Immature natural killer cell (primary cell): Measurements from ENCODE around the gene CLPTM1L. TPM values are rescaled to one million over a fixed set of nuclear protein-coding genes. Genes with fewer than 3 reads are reported as not detected.

ENCODE experiments used
- DNase-seq, 3 donors: peaks; one replicate each; pipeline ENCODE4 v3.0.0; 2022; ENCODE audit warnings: mixed read lengths in 1 of 3
- H3K27ac Mint-ChIP-seq, 6 donors: one replicate each; pipeline ENCODE4 v1.8.0; 2020; ENCODE audit warnings: mixed read lengths in 6 of 6, mild to moderate bottlenecking in 5 of 6, inconsistent platforms in 4 of 6, moderate library complexity in 3 of 6
- H3K27me3 Mint-ChIP-seq, 3 donors: one replicate each; pipeline ENCODE4 v1.8.0; 2020 to 2021; ENCODE audit warnings: low read depth in 3 of 3, mild to moderate bottlenecking in 3 of 3, mixed read lengths in 3 of 3, moderate library complexity in 3 of 3, inconsistent platforms in 1 of 3
- H3K36me3 Mint-ChIP-seq, 3 donors: one replicate each; pipeline ENCODE4 v1.8.0; 2020; ENCODE audit warnings: mixed read lengths in 3 of 3, inconsistent platforms in 2 of 3, mild to moderate bottlenecking in 2 of 3
- H3K4me1 Mint-ChIP-seq, 2 donors: one replicate each; pipeline ENCODE4 v1.8.0; 2020; ENCODE audit warnings: inconsistent platforms in 2 of 2, mild to moderate bottlenecking in 2 of 2, mixed read lengths in 2 of 2, moderate library complexity in 1 of 2
- H3K4me3 Mint-ChIP-seq, 5 donors: one replicate each; pipeline ENCODE4 v1.8.0; 2020; ENCODE audit warnings: mild to moderate bottlenecking in 5 of 5, mixed read lengths in 5 of 5, inconsistent platforms in 3 of 5, moderate library complexity in 3 of 5
- H3K9me3 Mint-ChIP-seq, 6 donors: one replicate each; pipeline ENCODE4 v1.8.0; 2020; ENCODE audit warnings: mild to moderate bottlenecking in 6 of 6, mixed read lengths in 6 of 6, inconsistent platforms in 4 of 6, moderate library complexity in 3 of 6
- polyA plus RNA-seq, 3 donors: library from polyadenylated mRNA; unstranded; fragments of 300-500 nt; fragmentation: Illumina TruSeq; gene quantifications; one replicate each; pipeline ENCODE4 v1.2.3, GENCODE V29; 2021

The CLPTM1L gene
- polyA plus RNA-seq, 3 donors from 2014 or later: 25.9 to 61.6 (median 35.7) TPM

DNA sequence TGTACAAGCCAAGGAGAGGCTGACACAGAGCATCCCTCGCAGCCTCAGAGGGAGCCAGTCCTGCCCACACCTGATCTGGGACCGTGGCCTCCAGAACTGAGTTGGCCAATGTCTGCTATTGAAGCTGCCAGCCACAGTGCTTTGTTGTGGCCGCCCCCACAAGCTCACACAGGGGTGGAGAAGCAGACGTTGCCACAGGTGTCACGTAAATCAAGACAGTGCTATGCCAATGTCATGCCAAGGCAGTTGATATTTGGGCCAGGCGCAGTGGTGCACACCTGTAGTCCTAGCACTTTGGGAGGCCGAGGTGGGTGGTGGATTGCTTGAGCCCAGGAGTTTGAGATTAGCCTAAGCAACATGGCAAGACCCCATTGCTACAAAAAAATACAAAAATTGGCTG lies 32.7 kb downstream of the CLPTM1L start:
- Mint-ChIP-seq H3K36me3 (peaks cover 4 to 12% (median 4%) of the 10 kb centered on the region in 3 donors), H3K4me1 (peaks cover 54 to 59% of the 10 kb centered on the region in 2 donors), H3K9me3 (peaks cover 3 to 21% (median 14%) of the 10 kb centered on the region in 6 donors), H3K27me3 (peaks cover 9 to 18% (median 16%) of the 10 kb centered on the region in 3 donors), H3K4me3 (peak overlapping the region; percentile 6 to 81 (median 79)), H3K27ac (peak overlapping the region in 4 of 6 donors; percentile 20 to 78 (median 51))
- DNase-seq: peak; percentile 51 to 63 (median 55)

DNA sequence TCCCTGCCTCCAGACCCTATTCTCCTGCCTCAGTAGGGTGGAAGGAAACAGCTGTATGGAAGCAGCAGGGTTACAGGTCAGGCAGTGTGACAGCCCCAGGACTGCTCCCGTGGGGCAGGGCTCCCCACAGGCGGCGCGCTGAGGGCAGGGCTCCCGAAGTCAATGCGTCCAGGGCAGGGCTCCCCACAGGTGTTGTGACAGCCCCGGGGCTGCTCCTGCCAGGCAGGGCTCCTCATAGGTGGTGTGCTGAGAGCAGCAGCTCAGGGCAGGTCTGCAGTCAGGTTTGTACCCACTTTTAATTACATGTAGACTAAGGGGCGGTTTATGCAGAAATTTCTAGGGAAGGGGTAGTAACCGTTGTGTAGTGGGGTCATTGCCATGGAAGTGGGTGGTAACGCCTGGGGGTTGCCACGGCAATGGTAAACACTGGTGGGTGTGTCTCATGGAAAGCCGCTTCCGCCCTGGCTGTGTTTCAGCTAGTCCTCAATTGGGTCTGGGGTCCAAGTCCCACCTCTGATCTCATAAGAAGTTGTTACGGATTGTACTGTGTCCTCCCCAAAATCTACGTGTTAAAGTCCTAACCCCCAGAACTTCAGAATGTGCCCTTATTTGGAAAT lies 33.4 kb downstream of the CLPTM1L start:
- H3K4me3 Mint-ChIP-seq: no peak overlapping the region
- H3K27me3 Mint-ChIP-seq: peaks cover 9 to 16% (median 16%) of the 10 kb centered on the region in 3 donors
- peaks cover 48 to 53% of the 10 kb centered on the region in 2 donors for H3K4me1 Mint-ChIP-seq

DNA sequence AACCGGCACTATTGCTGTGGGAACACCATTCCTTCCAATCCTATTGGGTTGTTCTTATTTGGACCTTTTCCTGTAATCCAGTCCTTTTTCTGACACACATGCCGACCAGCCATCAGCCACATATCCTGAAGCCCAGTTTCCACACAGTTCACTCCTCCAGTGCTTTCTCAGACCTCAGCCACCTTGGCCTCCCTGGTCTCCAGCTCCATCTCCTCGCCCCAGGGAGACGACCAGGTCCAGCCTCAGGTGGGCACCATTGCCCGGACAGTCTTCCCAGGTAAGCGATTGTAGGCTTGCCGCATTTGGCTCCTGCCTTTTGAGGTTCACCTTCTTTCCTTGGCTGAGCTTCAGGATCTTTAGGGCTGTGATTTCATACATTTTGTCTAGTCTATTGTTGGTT lies 34.8 kb downstream of the CLPTM1L start:
- Mint-ChIP-seq H3K27me3 (peaks cover 9 to 16% (median 11%) of the 10 kb centered on the region in 3 donors), H3K27ac (no peak overlapping the region), H3K4me1 (peaks cover 34 to 38% of the 10 kb centered on the region in 2 donors), H3K4me3 (no peak overlapping the region), H3K9me3 (peaks cover 3 to 21% (median 14%) of the 10 kb centered on the region in 6 donors), H3K36me3 (no peaks in the 10 kb centered on the region)
- DNase-seq: no peak

More for the DNA sequence above, 33.4 kb downstream of the CLPTM1L start:
- Mint-ChIP-seq H3K9me3 (peaks cover 3 to 21% (median 14%) of the 10 kb centered on the region in 6 donors), H3K36me3 (peaks cover 0 to 6% (median 0%) of the 10 kb centered on the region in 3 donors), H3K27ac (no peak overlapping the region)
- no peak for DNase-seq

DNA sequence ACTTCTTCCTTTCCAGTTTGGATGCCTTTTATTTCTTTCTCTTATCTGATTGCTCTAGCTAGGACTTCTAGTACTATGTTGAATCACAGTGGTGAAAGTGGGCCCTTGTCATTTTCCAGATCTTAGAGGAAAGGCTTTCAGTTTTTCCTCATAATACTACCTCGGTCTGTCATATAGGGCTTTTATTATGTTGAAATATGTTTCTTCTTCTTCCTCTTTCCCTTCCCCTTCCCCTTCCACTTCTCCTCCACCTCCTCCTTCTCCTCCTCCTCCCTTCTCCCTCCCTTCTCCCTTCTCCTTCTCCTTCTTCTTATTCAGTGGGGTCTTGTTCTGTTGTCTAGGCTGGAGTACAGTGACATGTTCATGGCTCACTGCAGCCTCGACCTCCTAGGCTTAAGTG lies 40.9 kb downstream of the CLPTM1L start:
- Mint-ChIP-seq H3K4me3 (no peak overlapping the region), H3K4me1 (no peaks in the 10 kb centered on the region), H3K36me3 (no peaks in the 10 kb centered on the region), H3K27me3 (peaks cover 2 to 5% (median 4%) of the 10 kb centered on the region in 3 donors), H3K9me3 (no peaks in the 10 kb centered on the region), H3K27ac (no peak overlapping the region)
- no peak for DNase-seq

DNA sequence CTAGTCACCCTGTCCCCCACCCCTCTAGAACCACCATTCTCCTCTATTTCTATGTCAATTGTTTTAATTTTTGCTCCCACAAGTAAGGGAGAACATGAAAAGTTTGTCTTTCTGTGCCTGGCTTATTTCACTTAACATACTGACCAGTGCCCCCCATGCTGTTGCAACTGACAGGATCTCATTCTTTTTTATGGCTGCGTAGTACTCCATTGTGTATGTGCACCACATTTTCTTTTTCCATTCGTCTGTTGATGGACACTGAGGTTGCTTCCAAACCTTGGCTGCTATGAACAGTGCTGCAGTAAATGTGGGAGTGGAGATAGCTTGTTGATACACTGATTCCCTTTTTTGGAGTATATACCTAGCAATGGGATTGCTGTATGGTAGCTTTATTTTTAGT lies 42.6 kb downstream of the CLPTM1L start:
- Mint-ChIP-seq H3K27me3 (peaks cover 2 to 7% (median 5%) of the 10 kb centered on the region in 3 donors), H3K4me3 (no peak overlapping the region), H3K9me3 (no peaks in the 10 kb centered on the region), H3K27ac (no peak overlapping the region), H3K36me3 (no peaks in the 10 kb centered on the region), H3K4me1 (no peaks in the 10 kb centered on the region)
- DNase-seq: no peak

DNA sequence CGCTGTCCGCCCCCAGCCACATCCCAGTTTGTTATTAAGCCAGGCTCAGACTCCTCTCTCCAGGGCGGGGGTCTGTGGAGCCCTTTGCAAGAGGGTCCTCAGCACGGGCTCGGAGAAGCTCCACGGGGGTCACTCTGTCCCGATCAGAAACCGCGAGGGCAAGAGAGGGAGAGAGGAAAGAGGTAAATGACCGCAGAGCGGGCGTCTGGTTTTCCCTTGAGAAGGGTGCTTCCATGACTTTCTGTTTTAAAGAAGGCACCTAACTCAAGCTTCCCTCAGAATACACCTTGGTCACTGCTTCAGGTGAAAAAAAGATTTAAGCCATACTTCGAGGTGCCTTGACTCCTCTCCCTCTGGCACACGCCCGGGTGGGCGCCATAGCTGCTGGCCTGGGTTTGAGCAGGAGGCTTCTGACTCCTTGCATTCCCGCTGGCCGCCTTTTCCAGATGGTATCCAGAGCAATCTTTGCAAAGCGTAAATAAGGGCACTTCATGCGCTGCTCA lies 44.3 kb downstream of the CLPTM1L start:
- H3K4me3 Mint-ChIP-seq: no peak overlapping the region
- H3K27me3 Mint-ChIP-seq: peaks cover 4 to 12% (median 5%) of the 10 kb centered on the region in 3 donors
- DNase-seq: no peak
- H3K27ac Mint-ChIP-seq: no peak overlapping the region
- H3K4me1 Mint-ChIP-seq: peaks cover 0 to 1% of the 10 kb centered on the region in 2 donors
- no peaks in the 10 kb centered on the region for H3K9me3 Mint-ChIP-seq
- no peaks in the 10 kb centered on the region for H3K36me3 Mint-ChIP-seq

DNA sequence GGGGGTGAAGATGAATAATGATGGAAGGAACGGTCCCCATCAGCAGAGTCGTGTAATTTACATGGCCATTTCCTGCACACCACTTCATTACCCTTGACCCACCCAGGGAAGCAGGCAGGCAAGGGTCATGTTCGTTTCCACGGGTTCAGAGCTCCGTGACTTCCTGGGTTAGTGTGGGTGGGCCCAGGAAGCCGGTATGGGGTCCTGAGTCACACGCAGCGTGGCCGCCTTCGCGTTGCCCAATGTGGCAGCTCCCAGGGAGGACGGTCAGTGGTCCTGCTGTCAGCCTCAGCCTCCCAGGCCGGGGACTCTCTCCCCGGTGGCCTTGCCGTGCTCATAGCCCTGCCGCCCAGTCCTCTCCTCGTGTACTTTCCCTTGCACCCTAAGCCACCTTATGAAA lies 44.9 kb downstream of the CLPTM1L start:
- Mint-ChIP-seq H3K9me3 (no peaks in the 10 kb centered on the region), H3K4me3 (no peak overlapping the region), H3K36me3 (no peaks in the 10 kb centered on the region), H3K27me3 (peaks cover 4 to 12% (median 5%) of the 10 kb centered on the region in 3 donors), H3K27ac (no peak overlapping the region), H3K4me1 (peaks cover 0 to 3% of the 10 kb centered on the region in 2 donors)
- no peak for DNase-seq

DNA sequence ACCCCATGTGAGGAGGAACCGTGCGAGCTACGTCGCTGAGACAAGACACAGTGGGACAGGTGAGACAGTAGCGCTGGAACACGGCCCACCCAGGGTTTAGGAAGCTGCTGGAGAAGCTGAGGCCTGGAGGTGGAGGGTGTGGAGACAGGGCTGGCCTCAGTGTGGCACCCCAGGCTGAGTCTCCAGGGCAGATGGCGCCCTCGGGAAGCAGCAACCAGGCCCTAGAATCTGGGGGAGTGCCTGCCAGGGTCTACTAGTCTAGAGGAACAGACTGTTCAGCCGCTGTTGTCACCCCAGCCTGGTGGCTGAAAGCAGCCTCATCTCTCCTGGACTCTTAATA lies 45.4 kb downstream of the CLPTM1L start:
- Mint-ChIP-seq H3K36me3 (no peaks in the 10 kb centered on the region), H3K4me3 (no peak overlapping the region), H3K27ac (no peak overlapping the region), H3K27me3 (peaks cover 4 to 12% (median 5%) of the 10 kb centered on the region in 3 donors), H3K9me3 (no peaks in the 10 kb centered on the region), H3K4me1 (peaks cover 0 to 3% of the 10 kb centered on the region in 2 donors)
- no peak for DNase-seq

DNA sequence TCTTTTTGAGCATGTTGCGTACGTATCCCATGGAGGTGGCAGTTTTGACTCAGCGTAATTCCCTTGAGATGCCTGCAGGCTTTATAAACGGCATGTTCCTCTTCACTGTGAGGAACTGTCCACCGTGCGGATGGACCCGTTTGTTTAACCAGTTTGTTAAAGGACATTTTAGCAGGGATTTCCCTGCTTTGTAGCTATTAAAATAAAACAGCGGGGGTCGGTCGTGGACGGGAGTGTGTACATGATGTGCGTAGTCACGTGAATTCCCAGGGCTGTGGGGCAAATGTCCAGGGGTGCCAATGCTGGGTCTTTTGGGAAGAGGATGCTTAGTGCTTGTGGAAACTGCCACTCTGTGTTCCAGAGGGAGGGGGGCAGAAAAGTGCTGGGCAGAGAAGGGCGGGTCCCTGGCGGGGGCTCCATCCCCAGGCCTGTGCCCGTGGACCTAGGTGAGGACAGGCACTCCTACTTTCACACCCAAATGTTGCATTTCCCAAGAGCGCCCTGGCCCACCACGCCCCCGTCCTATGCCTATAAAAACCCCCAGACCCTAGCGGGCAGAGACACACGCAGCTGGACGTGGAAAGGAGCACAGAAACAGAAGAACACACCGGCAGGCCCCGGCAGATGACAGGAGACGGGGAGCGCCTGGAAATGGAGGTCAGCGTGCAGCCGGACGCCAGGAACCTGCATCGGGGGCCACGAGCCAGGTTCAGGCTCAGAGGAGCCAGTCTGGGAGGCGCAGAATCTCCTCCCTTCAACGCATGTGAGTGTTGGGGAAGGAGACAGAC lies 46.0 kb downstream of the CLPTM1L start:
- no peak overlapping the region for H3K4me3 Mint-ChIP-seq
- peaks cover 4 to 12% (median 5%) of the 10 kb centered on the region in 3 donors for H3K27me3 Mint-ChIP-seq
- no peak overlapping the region for H3K27ac Mint-ChIP-seq
- H3K9me3 Mint-ChIP-seq: no peaks in the 10 kb centered on the region
- H3K4me1 Mint-ChIP-seq: peaks cover 0 to 3% of the 10 kb centered on the region in 2 donors
- H3K36me3 Mint-ChIP-seq: no peaks in the 10 kb centered on the region
- no peak for DNase-seq

DNA sequence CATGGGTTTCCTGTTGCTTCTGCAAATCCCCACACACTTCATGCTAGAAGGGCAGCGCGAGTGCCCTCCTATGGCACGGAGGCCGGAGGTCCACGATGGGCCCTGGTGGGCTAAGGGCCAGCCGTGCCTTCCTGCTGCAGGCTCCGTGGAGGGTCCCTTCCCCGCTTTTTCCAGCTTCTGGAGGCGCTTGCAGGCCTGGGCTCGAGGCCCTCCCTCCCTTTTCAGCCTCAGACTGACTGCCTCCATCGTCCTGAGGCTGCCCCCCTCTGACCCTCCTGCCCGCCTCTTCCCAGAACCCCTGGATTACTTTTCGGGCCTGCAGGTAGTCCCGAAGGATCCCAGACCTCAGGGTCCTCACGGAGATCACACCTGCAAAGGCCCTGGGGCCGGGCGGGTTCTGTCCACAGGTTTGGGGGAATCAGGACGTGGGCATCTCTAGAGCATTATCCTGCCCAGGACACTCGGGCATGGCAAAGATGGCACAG lies 46.8 kb downstream of the CLPTM1L start:
- no peak for DNase-seq
- Mint-ChIP-seq H3K4me1 (peaks cover 0 to 3% of the 10 kb centered on the region in 2 donors), H3K36me3 (no peaks in the 10 kb centered on the region), H3K9me3 (no peaks in the 10 kb centered on the region), H3K27ac (no peak overlapping the region), H3K27me3 (peaks cover 4 to 12% (median 5%) of the 10 kb centered on the region in 3 donors), H3K4me3 (no peak overlapping the region)

DNA sequence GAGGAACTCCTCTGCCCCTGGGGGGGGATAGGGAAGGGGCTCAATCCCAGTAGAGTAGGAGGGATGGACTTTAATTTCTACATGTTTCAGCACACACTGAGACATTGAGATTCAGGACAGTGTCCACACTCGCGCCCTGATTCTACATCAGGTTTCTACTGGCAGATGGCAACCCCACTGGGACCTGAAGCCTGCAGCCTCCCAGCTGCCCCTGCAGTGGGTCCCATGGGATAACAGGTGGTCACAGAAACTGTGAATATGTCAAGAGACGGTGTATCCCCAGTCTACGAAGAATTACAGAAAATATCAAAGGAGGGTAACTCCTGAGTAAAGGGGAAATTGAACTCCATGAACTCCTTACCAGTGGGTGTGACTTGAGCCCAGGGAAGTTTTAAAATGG lies 47.7 kb downstream of the CLPTM1L start:
- Mint-ChIP-seq H3K9me3 (no peaks in the 10 kb centered on the region), H3K4me1 (peaks cover 0 to 3% of the 10 kb centered on the region in 2 donors), H3K4me3 (no peak overlapping the region), H3K27me3 (peaks cover 3 to 10% (median 4%) of the 10 kb centered on the region in 3 donors), H3K27ac (no peak overlapping the region), H3K36me3 (no peaks in the 10 kb centered on the region)
- DNase-seq: no peak

DNA sequence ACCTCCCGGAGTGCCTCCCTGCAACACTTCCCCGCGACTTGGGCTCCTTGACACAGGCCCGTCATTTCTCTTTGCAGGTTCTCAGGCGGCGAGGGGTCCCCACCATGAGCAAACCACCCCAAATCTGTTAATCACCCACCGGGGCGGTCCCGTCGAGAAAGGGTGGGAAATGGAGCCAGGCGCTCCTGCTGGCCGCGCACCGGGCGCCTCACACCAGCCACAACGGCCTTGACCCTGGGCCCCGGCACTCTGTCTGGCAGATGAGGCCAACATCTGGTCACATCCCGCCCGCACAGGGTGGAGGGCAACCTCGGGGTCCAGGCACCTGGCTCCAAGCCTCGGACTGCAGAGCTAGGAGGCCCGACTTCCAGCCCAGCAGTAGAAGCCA lies 49.3 kb downstream of the CLPTM1L start:
- H3K9me3 Mint-ChIP-seq: no peaks in the 10 kb centered on the region
- no peaks in the 10 kb centered on the region for H3K36me3 Mint-ChIP-seq

DNA sequence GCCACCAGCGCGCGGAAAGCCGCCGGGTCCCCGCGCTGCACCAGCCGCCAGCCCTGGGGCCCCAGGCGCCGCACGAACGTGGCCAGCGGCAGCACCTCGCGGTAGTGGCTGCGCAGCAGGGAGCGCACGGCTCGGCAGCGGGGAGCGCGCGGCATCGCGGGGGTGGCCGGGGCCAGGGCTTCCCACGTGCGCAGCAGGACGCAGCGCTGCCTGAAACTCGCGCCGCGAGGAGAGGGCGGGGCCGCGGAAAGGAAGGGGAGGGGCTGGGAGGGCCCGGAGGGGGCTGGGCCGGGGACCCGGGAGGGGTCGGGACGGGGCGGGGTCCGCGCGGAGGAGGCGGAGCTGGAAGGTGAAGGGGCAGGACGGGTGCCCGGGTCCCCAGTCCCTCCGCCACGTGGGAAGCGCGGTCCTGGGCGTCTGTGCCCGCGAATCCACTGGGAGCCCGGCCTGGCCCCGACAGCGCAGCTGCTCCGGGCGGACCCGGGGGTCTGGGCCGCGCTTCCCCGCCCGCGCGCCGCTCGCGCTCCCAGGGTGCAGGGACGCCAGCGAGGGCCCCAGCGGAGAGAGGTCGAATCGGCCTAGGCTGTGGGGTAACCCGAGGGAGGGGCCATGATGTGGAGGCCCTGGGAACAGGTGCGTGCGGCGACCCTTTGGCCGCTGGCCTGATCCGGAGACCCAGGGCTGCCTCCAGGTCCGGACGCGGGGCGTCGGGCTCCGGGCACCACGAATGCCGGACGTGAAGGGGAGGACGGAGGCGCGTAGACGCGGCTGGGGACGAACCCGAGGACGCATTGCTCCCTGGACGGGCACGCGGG lies 49.9 kb downstream of the CLPTM1L start, which contains the start of gene TERT:
Gene TERT (minus strand): TSS at position 234 of the 815 bp plus-strand sequence. CDS start 79 bp downstream, at position 155.
- H3K27me3 Mint-ChIP-seq: peaks cover 3 to 9% (median 4%) of the 10 kb centered on the region in 3 donors
- DNase-seq: no peak
- H3K9me3 Mint-ChIP-seq: no peaks in the 10 kb centered on the region
- peaks cover 0 to 3% of the 10 kb centered on the region in 2 donors for H3K4me1 Mint-ChIP-seq
- no peak within 1 kb of the TSS for H3K27ac Mint-ChIP-seq
- no peaks in the 10 kb centered on the region for H3K36me3 Mint-ChIP-seq
- H3K4me3 Mint-ChIP-seq: no peak within 1 kb of the TSS

More for the DNA sequence above, 49.3 kb downstream of the CLPTM1L start:
- Mint-ChIP-seq H3K4me1 (peaks cover 0 to 3% of the 10 kb centered on the region in 2 donors), H3K4me3 (no peak overlapping the region), H3K27me3 (peaks cover 3 to 9% (median 4%) of the 10 kb centered on the region in 3 donors), H3K27ac (no peak overlapping the region)
- DNase-seq: no peak
